K562 (cell line): ENCODE measurements around the gene MAP3K7CL. TPM values are rescaled to one million over a fixed set of nuclear protein-coding genes. Genes with fewer than 3 reads are reported as not detected.

Experiments used
- ATAC-seq: fragments of 200-7000 bp; cut with Tn5 transposase; 3 replicates; pipeline ENCODE4 v1.9.1; 2020; ENCODE audit warnings: moderate library complexity
- BruUV-seq: library from RNA; stranded (reverse); fragments of 400-500 nt; replicated peaks from 2 replicates; lab custom pipeline; 2021; lab: Mats Ljungman, UMichigan
- CTCF ChIA-PET: fragments of 300-600 bp; formaldehyde crosslinking; extraction: SDS; loops from one replicate; lab custom pipeline; 2021; ENCODE audit warnings: low intra/inter-chr PET ratio; lab: Yijun Ruan, JAX
- POLR2A ChIA-PET: fragments of 300-600, 350-650 bp; sonication (Branson Sonifier 250); formaldehyde crosslinking; extraction: SDS; loops from one replicate; lab custom pipeline; 2021; ENCODE audit warnings: antibody characterized with exemption, inconsistent platforms; lab: Yijun Ruan, JAX
- DNase-seq, 4 experiments: peaks; one replicate each; pipeline versions ENCODE4 v3.0.0 to v3.0.0-alpha.2; 2011 to 2018; ENCODE audit warnings: low spot score in 3 of 4, mixed read lengths in 3 of 4; ENCODE audit errors: extremely low read depth in 1 of 4
- FAIRE-seq: peaks from 2 replicates; lab custom pipeline; 2011; peaks lifted over from hg19 to GRCh38; lab: Jason Lieb, UNC
- H2AFZ ChIP-seq: 2 replicates; pipeline ENCODE4 v1.6.0; 2011; ENCODE audit warnings: low read depth, low read length, control low read depth, inconsistent platforms
- H3K27ac ChIP-seq: fragments of 200-600 bp; 3 replicates; pipeline ENCODE4 v1.8.0; 2011; ENCODE audit warnings: low read depth, mild to moderate bottlenecking, control low read depth, inconsistent platforms, low read length, moderate library complexity, mixed read lengths; ENCODE audit errors: extremely low read depth
- H3K27me3 ChIP-seq, 2 experiments: fragments of 300-600 bp in 1 of 2; 2 replicates in 1 of 2; 3 replicates in 1 of 2; pipeline versions ENCODE4 v1.6.0 to v1.8.0; 2011; ENCODE audit warnings: inconsistent platforms in 2 of 2, low read length in 2 of 2, mild to moderate bottlenecking in 1 of 2, mixed read lengths in 1 of 2, moderate library complexity in 1 of 2; ENCODE audit not compliant: control insufficient read depth in 2 of 2, insufficient read depth in 2 of 2
- H3K36me3 ChIP-seq: fragments of 300-600 bp; 3 replicates; pipeline ENCODE4 v1.8.0; 2011; ENCODE audit warnings: mild to moderate bottlenecking, low read length, inconsistent platforms; ENCODE audit not compliant: control insufficient read depth, insufficient read depth
- H3K4me1 ChIP-seq, 2 experiments: fragments of 200-600 bp in 1 of 2; replicated peaks in 1 of 2; 2 replicates in 1 of 2; 3 replicates in 1 of 2; pipeline versions ENCODE4 v1.5.1 to v1.8.0; 2011; ENCODE audit warnings: inconsistent platforms in 2 of 2, low read length in 2 of 2, mild to moderate bottlenecking in 1 of 2, mixed read lengths in 1 of 2, moderate library complexity in 1 of 2; ENCODE audit not compliant: control insufficient read depth in 2 of 2, insufficient read depth in 2 of 2
- H3K4me2 ChIP-seq: 2 replicates; pipeline ENCODE4 v1.6.1; 2011; ENCODE audit warnings: low read length, control low read depth, inconsistent platforms, mixed read lengths; ENCODE audit not compliant: insufficient read depth
- H3K4me3 ChIP-seq: fragments of 200-600 bp; sonication (generic), shearing (Covaris generic); 2 replicates; pipeline ENCODE4 v1.5.1; 2016; ENCODE audit warnings: control low read depth, inconsistent platforms
- H3K79me2 ChIP-seq: fragments of 200-600 bp; 3 replicates; pipeline ENCODE4 v1.8.0; 2011; ENCODE audit warnings: low read length, inconsistent platforms; ENCODE audit not compliant: control insufficient read depth, insufficient read depth
- H3K9ac ChIP-seq, 2 experiments: 2 replicates each; pipeline versions ENCODE4 v1.6.0 to v1.6.1; 2011; ENCODE audit warnings: low read depth in 2 of 2, low read length in 2 of 2, control low read depth in 1 of 2, inconsistent platforms in 1 of 2, mild to moderate bottlenecking in 1 of 2, mixed read lengths in 1 of 2; ENCODE audit not compliant: insufficient read depth in 1 of 2
- H3K9me1 ChIP-seq: one replicate; pipeline ENCODE4 v1.6.0; 2011; ENCODE audit warnings: inconsistent platforms, mild to moderate bottlenecking, low read length, moderate library complexity; ENCODE audit not compliant: control insufficient read depth, insufficient read depth
- H3K9me3 ChIP-seq: replicated peaks from 2 replicates; pipeline ENCODE4 v1.5.1; 2011; ENCODE audit warnings: low read depth, low read length, inconsistent platforms; ENCODE audit not compliant: control insufficient read depth, insufficient read depth
- H4K20me1 ChIP-seq: replicated peaks from 2 replicates; pipeline ENCODE4 v1.6.1; 2011; ENCODE audit warnings: low read length, inconsistent platforms, mixed read lengths; ENCODE audit not compliant: control insufficient read depth, insufficient read depth
- ASH1L ChIP-seq: fragments of 450-650 bp; IDR thresholded peaks from 2 replicates; pipeline ENCODE4 v1.6.1; 2018; ENCODE audit warnings: borderline replicate concordance, mild to moderate bottlenecking, low read depth; ENCODE audit not compliant: partially characterized antibody
- ATF7 ChIP-seq: fragments of 450-650 bp; IDR thresholded peaks from 2 replicates; pipeline ENCODE4 v1.7.1; 2014; ENCODE audit warnings: mild to moderate bottlenecking, moderate library complexity
- C11orf30 ChIP-seq: fragments of 450-650 bp; IDR thresholded peaks from 2 replicates; pipeline ENCODE4 v1.6.1; 2016; ENCODE audit warnings: low read depth, mild to moderate bottlenecking
- CBFA2T2 ChIP-seq: fragments of 450-650 bp; conservative IDR thresholded peaks from 2 replicates; pipeline ENCODE4 v1.6.1; 2017; ENCODE audit warnings: mild to moderate bottlenecking
- CUX1 ChIP-seq: fragments of 200-800 bp; sonication (Bioruptor generic); IDR thresholded peaks from 2 replicates; pipeline ENCODE4 v1.6.1; 2016; ENCODE audit warnings: missing genetic modification characterization, missing compliant biosample characterization
- DLX4 ChIP-seq: fragments of 250-450 bp; sonication (Bioruptor Pico); IDR thresholded peaks from 2 replicates; pipeline ENCODE4 v1.6.1; 2021; ENCODE audit warnings: mild to moderate bottlenecking
- FOXJ3 ChIP-seq: sonication (generic); formaldehyde crosslinking; IDR thresholded peaks from 2 replicates; pipeline ENCODE4 v1.4.0; 2020; ENCODE audit warnings: mild to moderate bottlenecking, missing genetic modification reagents
- HNRNPLL ChIP-seq: fragments of 200-400 bp; formaldehyde crosslinking; IDR thresholded peaks from 2 replicates; pipeline ENCODE4 v1.6.1; 2017; ENCODE audit warnings: low read length, low read depth, mild to moderate bottlenecking; ENCODE audit not compliant: poor library complexity, severe bottlenecking
- IRF2 ChIP-seq: sonication (generic); formaldehyde crosslinking; IDR thresholded peaks from 2 replicates; pipeline ENCODE4 v1.8.1; 2022; ENCODE audit warnings: mild to moderate bottlenecking, missing genetic modification reagents
- L3MBTL2 ChIP-seq: fragments of 450-650 bp; IDR thresholded peaks from 2 replicates; pipeline ENCODE4 v1.6.1; 2016; ENCODE audit warnings: mild to moderate bottlenecking, moderate library complexity
- MXI1 ChIP-seq: IDR thresholded peaks from 2 replicates; pipeline ENCODE4 v1.6.1; 2011; ENCODE audit warnings: low read depth, mild to moderate bottlenecking, improper control_type of control experiment, low read length
- POLR2A ChIP-seq: fragments of 450-650 bp; conservative IDR thresholded peaks from 2 replicates; pipeline ENCODE4 v1.6.1; 2016
- SMAD2 ChIP-seq: fragments of 150-350 bp; IDR thresholded peaks from 2 replicates; pipeline ENCODE4 v1.6.1; 2014; ENCODE audit warnings: low read depth, mild to moderate bottlenecking, low read length
- TRIM28 ChIP-seq: fragments of 450-650 bp; IDR thresholded peaks from 2 replicates; pipeline ENCODE4 v1.6.1; 2017
- ZMIZ1 ChIP-seq, 2 experiments: fragments of 150-350 bp in 1 of 2; IDR thresholded peaks; 2 replicates each; pipeline ENCODE4 v1.6.1; 2012 to 2016; ENCODE audit warnings: low read depth in 2 of 2, low read length in 2 of 2, mild to moderate bottlenecking in 1 of 2, moderate library complexity in 1 of 2
- ZNF445 ChIP-seq: fragments of 250-450 bp; sonication (Bioruptor Pico); IDR thresholded peaks from 2 replicates; pipeline ENCODE4 v1.4.0; 2020; ENCODE audit warnings: low read depth, mild to moderate bottlenecking, moderate library complexity
- WGBS: fragments of 100-300 bp; shearing (Covaris generic); methylation state at CpG from one replicate; pipeline ENCODE4 v1.1.6; 2016; ENCODE audit warnings: low coverage, mixed read lengths; ENCODE audit not compliant: insufficient coverage; ENCODE audit errors: missing lambda C conversion rate; 5-methylcytosine and 5-hydroxymethylcytosine counted together
- in situ Hi-C: fragments of 300-500 bp; cut with MboI; formaldehyde crosslinking; loops from 4 replicates; pipeline ENCODE4 v1.15.0; 2018; ENCODE audit warnings: inconsistent platforms, mixed read lengths
- intact Hi-C: fragments of 100-400 bp; cut with micrococcal nuclease; formaldehyde crosslinking; loops from 2 replicates; pipeline ENCODE4 v1.14.2; 2022
- polyA plus RNA-seq, 8 experiments: library from polyadenylated mRNA; depleted of rRNA in 4 of 8; stranded (reverse) in 5 of 8; unstranded in 3 of 8; fragments of >200 nt; fragmentation: Nextera tagmentation in 2 of 8; fragmentation: Illumina TruSeq in 1 of 8; extraction: Ambion mirVana in 2 of 8; extraction: Trizol in 1 of 8; gene quantifications; 2 replicates each; pipeline versions ENCODE4 v1.2.1 to v1.2.3, GENCODE V29; 2011 to 2014; ENCODE audit warnings: inconsistent platforms in 1 of 8, missing spikeins in 1 of 8
- total RNA-seq, 7 experiments: library from RNA; depleted of rRNA in 6 of 7; stranded (reverse); fragments of >200 nt in 6 of 7; fragmentation: Illumina TruSeq in 2 of 7; extraction: Trizol in 2 of 7; gene quantifications; 2 replicates each; pipeline versions ENCODE4 v1.2.1 to v1.2.3, GENCODE V29; 2011 to 2021; ENCODE audit warnings: low replicate concordance in 1 of 7

The MAP3K7CL gene
- total and polyA plus RNA-seq, 9 of the 15 experiments (the other 6 are each of a cell fraction or from before 2014, with no cell fraction given): 0.13 to 0.15 (median 0.14) TPM; not detected in 6

GRCh38 chr21:29133241-29133640 is 2.8 kb downstream of the MAP3K7CL start:
- Histone ChIP-seq H3K9ac (no peak overlapping the region), H3K79me2 (no peaks in the 10 kb centered on the region), H3K4me2 (no peak overlapping the region), H3K27me3 (peaks cover 23 to 26% of the 10 kb centered on the region in 2 experiments; a peak in 4 of 5 replicates), H3K27ac (no peak overlapping the region), H3K9me3 (no peaks in the 10 kb centered on the region), H3K4me1 (no peaks in the 10 kb centered on the region), H3K9me1 (no peaks in the 10 kb centered on the region), H2AFZ (no peak overlapping the region), H3K4me3 (no peak overlapping the region), H4K20me1 (no peaks in the 10 kb centered on the region), H3K36me3 (no peaks in the 10 kb centered on the region)
- BruUV-seq: no TSS peak
- ChIA-PET POLR2A (interaction anchor here (0.7 to 1.5 kb wide), 2 partner anchors 18 to 216 kb away, joined by 3 to 5 read pairs; no protein-coding TSS in a partner anchor), CTCF (no interaction called here)
- no peak for DNase-seq
- intact Hi-C loops: no loop called here
- WGBS: 1% methylated on average over 7 of the region's 7 CpGs
- no peak for FAIRE-seq
- in situ Hi-C loops: no loop called here
- no peak for ATAC-seq
- TF ChIP-seq CBFA2T2 (no peak), IRF2 (CRISPR knock-in tag) (no peak), C11orf30 (no peak), ASH1L (no peak), MXI1 (no peak), TRIM28 (no peak), ATF7 (no peak), DLX4 (CRISPR knock-in tag) (no peak), L3MBTL2 (no peak), CUX1 (CRISPR knock-in tag) (no peak), FOXJ3 (CRISPR knock-in tag) (no peak), ZNF445 (CRISPR knock-in tag) (no peak), HNRNPLL (no peak), SMAD2 (no peak), POLR2A (no peak), ZMIZ1 (IDR thresholded peaks at IDR 0.05; ENCODE audit: low read depth in 2 of 2, low read length in 2 of 2) (no peak)
